HepG2 (cell line): Measurements from ENCODE around the gene SMC1B. TPM values are rescaled to one million over a fixed set of nuclear protein-coding genes. Genes with fewer than 3 reads are reported as not detected.

Experiments
- ATAC-seq: fragments of 200-7000 bp; cut with Tn5 transposase; 3 replicates; pipeline ENCODE4 v1.9.1; 2020; ENCODE audit warnings: mild to moderate bottlenecking, moderate library complexity
- BruUV-seq: library from RNA; stranded (reverse); fragments of 400-500 nt; replicated peaks from 2 replicates; lab custom pipeline; 2021; lab: Mats Ljungman, UMichigan
- CTCF ChIA-PET: fragments of 300-600 bp; formaldehyde crosslinking; extraction: SDS; loops from one replicate; lab custom pipeline; 2021; ENCODE audit warnings: low total read pairs, inconsistent platforms, low intra/inter-chr PET ratio; lab: Yijun Ruan, JAX
- POLR2A ChIA-PET: fragments of 350-600 bp; sonication (Branson Sonifier 250); formaldehyde crosslinking; loops from one replicate; lab custom pipeline; 2020; ENCODE audit warnings: antibody characterized with exemption, inconsistent platforms; lab: Yijun Ruan, JAX
- DNase-seq: peaks from one replicate; pipeline ENCODE4 v3.0.0-alpha.2; 2015; ENCODE audit warnings: low spot score
- FAIRE-seq: peaks from 3 replicates; lab custom pipeline; 2011; peaks lifted over from hg19 to GRCh38; lab: Jason Lieb, UNC
- H2AFZ ChIP-seq: one replicate; pipeline ENCODE4 v1.6.1; 2011; ENCODE audit warnings: low read length, inconsistent platforms
- H3K27ac ChIP-seq: fragments of 300-600 bp; 3 replicates; pipeline ENCODE4 v1.8.0; 2011; ENCODE audit warnings: mixed run types, mild to moderate bottlenecking, mixed read lengths, low read length, inconsistent platforms; ENCODE audit not compliant: insufficient read depth; ENCODE audit errors: extremely low read length
- H3K27me3 ChIP-seq, 2 experiments: fragments of 200-600 bp in 1 of 2; 2 replicates in 1 of 2; 3 replicates in 1 of 2; pipeline versions ENCODE4 v1.6.0 to v1.8.0; 2011; ENCODE audit warnings: low read length in 2 of 2, mild to moderate bottlenecking in 2 of 2, moderate library complexity in 2 of 2, inconsistent platforms in 1 of 2; ENCODE audit not compliant: insufficient read depth in 2 of 2, control insufficient read depth in 1 of 2
- H3K36me3 ChIP-seq, 2 experiments: fragments of 200-600 bp in 1 of 2; replicated peaks in 1 of 2; 2 replicates in 1 of 2; 3 replicates in 1 of 2; pipeline versions ENCODE4 v1.5.1 to v1.8.0; 2011; ENCODE audit warnings: low read length in 2 of 2, inconsistent platforms in 1 of 2; ENCODE audit not compliant: insufficient read depth in 2 of 2, control insufficient read depth in 1 of 2
- H3K4me1 ChIP-seq: 2 replicates; pipeline ENCODE4 v1.5.1; 2012; ENCODE audit warnings: low read length, inconsistent platforms; ENCODE audit not compliant: insufficient read depth
- H3K4me2 ChIP-seq: 2 replicates; pipeline ENCODE4 v1.6.0; 2011; ENCODE audit warnings: low read depth, low read length, inconsistent platforms
- H3K4me3 ChIP-seq, 3 experiments: fragments of 200-600 bp in 1 of 3; sonication (generic), shearing (Covaris generic) in 1 of 3; replicated peaks in 1 of 3; 2 replicates each; pipeline ENCODE4 v1.5.1; 2011 to 2016; ENCODE audit warnings: low read length in 3 of 3, inconsistent platforms in 2 of 3, low read depth in 2 of 3, mild to moderate bottlenecking in 2 of 3, control low read depth in 1 of 3, mixed read lengths in 1 of 3; ENCODE audit not compliant: insufficient read depth in 1 of 3
- H3K79me2 ChIP-seq: one replicate; pipeline ENCODE4 v1.6.1; 2011; ENCODE audit warnings: low read length, inconsistent platforms; ENCODE audit not compliant: insufficient read depth
- H3K9ac ChIP-seq: 2 replicates; pipeline ENCODE4 v1.6.0; 2011; ENCODE audit warnings: mild to moderate bottlenecking, low read depth, low read length, inconsistent platforms; ENCODE audit not compliant: insufficient read depth
- H3K9me3 ChIP-seq: 2 replicates; pipeline ENCODE4 v1.5.1; 2012; ENCODE audit warnings: mild to moderate bottlenecking, low read length
- H4K20me1 ChIP-seq: 2 replicates; pipeline ENCODE4 v1.6.0; 2011; ENCODE audit warnings: inconsistent platforms, mild to moderate bottlenecking, low read length, moderate library complexity; ENCODE audit not compliant: insufficient read depth
- ATM ChIP-seq: fragments of 450-650 bp; IDR thresholded peaks from 2 replicates; pipeline ENCODE4 v1.7.1; 2017; ENCODE audit warnings: mild to moderate bottlenecking, borderline replicate concordance
- JUND ChIP-seq: sonication (generic); formaldehyde crosslinking; IDR thresholded peaks from 2 replicates; pipeline ENCODE4 v1.8.0; 2022; ENCODE audit warnings: mild to moderate bottlenecking, missing genetic modification reagents
- RARA ChIP-seq: IDR thresholded peaks from 2 replicates; pipeline ENCODE4 v1.6.1; 2016; ENCODE audit warnings: missing genetic modification reagents, missing compliant biosample characterization
- ZNF33B ChIP-seq: sonication (generic); formaldehyde crosslinking; IDR thresholded peaks from 2 replicates; pipeline ENCODE4 v1.5.1; 2020; ENCODE audit warnings: mild to moderate bottlenecking, missing genetic modification reagents
- ZNF431 ChIP-seq: sonication (generic); formaldehyde crosslinking; IDR thresholded peaks from 2 replicates; pipeline ENCODE4 v1.9.0; 2022; ENCODE audit warnings: missing genetic modification reagents, low read depth, mild to moderate bottlenecking, borderline replicate concordance
- ZNF724P ChIP-seq: sonication (generic); formaldehyde crosslinking; IDR thresholded peaks from 2 replicates; pipeline ENCODE4 v1.8.0; 2022; ENCODE audit warnings: missing genetic modification reagents, borderline replicate concordance
- WGBS: methylation state at CpG from one replicate; pipeline ENCODE4 v1.1.6; 2017; ENCODE audit warnings: low lambda C conversion rate; 5-methylcytosine and 5-hydroxymethylcytosine counted together
- in situ Hi-C: cut with HindIII; loops from 2 replicates; pipeline ENCODE4 v1.10.0; 2017; ENCODE audit warnings: low pct_unique_long_range_greater_than_20kb; ENCODE audit not compliant: extremely low pct_ligation_motif_present
- intact Hi-C: fragments of 100-400 bp; cut with micrococcal nuclease; formaldehyde crosslinking; loops from one replicate; pipeline ENCODE4 v1.10.0; 2022; ENCODE audit not compliant: unreplicated experiment
- polyA plus RNA-seq, 8 experiments: library from polyadenylated mRNA; depleted of rRNA in 3 of 8; stranded (reverse) in 7 of 8; unstranded in 1 of 8; fragments of >200 nt; fragmentation: Illumina TruSeq in 4 of 8; extraction: Trizol in 4 of 8; gene quantifications; 2 replicates each; pipeline versions ENCODE4 v1.2.1 to v1.2.3, GENCODE V29; 2011 to 2016; ENCODE audit warnings: low read depth in 4 of 8, missing spikeins in 1 of 8, mixed read lengths in 1 of 8; ENCODE audit not compliant: insufficient read depth in 1 of 8
- total RNA-seq, 5 experiments: library from RNA; depleted of rRNA; stranded (reverse); fragments of >200 nt; fragmentation: Illumina TruSeq; extraction: Trizol; gene quantifications; 2 replicates each; pipeline ENCODE4 v1.2.3, GENCODE V29; 2016; ENCODE audit warnings: low read depth in 1 of 5
- TF ChIP-seq, protein P1 (sequence below): sonication (generic); formaldehyde crosslinking; IDR thresholded peaks from 2 replicates; pipeline ENCODE4 v1.4.0; 2020; ENCODE audit warnings: mild to moderate bottlenecking, missing genetic modification reagents
- TF ChIP-seq, protein P2 (sequence below): fragments of 450-650 bp; IDR thresholded peaks from 2 replicates; pipeline ENCODE4 v1.6.1; 2016
- TF ChIP-seq, protein P3 (sequence below): sonication (generic); formaldehyde crosslinking; IDR thresholded peaks from 2 replicates; pipeline ENCODE4 v1.4.0; 2020; ENCODE audit warnings: missing genetic modification reagents

Gene SMC1B
- total and polyA plus RNA-seq, 2 of the 13 experiments (the other 11 are each of a cell fraction or from before 2014, with no cell fraction given), result not detected

DNA sequence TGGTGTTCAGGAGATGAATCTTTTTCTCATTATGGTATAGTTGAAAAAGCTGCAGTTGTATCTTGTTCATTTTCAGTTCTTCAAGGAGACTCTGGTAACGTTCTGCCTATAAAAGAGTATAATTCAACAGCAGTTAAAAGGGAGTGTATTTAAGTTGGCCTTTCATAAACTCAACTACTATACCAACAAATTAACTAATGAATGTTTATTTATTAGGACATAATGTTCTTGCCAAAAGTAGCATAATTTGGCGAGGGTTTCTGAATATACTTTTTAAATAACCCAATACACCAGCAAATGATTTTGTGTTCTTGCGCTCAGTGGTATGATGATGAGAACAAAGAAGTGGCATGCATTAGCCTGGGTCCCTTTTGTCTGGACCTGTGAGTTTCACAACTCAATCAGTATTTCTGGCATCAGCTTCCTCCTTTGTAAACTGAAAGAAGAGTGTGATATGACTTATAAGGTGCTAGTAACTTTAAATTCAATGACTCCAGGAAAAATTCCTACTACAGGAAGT is 10.9 kb downstream of the SMC1B start:
- in situ Hi-C loops, result no loop called here
- no peak for ATAC-seq
- H3K4me2 ChIP-seq, result no peak overlapping the region

DNA sequence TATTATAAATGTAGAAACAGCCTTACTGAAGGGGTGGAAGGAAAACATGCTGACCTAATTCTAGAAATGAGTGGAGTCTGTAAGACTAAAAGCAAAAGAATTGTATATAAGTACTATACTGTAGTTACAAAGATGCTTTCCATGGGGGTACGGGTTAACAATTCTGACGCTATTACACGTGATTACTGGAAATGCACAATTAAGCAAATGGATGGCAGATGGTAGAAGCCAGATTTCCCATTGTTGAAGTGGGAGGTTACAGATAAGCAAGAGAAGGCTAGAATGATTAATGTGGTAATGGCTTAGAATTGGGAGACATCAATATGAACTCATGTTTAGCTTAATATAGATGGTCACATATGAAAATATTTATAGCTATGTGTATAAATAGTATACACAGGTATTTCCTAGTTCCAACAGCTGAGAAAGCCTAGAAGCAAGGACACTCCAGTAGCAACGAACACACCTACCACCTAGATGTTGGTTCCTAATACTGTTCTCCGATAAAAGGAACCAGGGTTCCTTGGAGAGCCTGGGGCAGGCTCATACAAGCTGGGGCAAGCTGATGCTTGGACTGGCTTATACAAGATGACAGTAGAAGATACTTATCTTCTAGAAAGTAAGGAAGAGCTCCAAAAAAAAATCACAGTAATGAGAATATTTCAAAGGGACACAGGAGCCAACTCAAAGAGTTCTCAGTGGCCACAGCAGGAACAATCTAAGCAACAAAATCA is 13.5 kb downstream of the SMC1B start:
- Histone ChIP-seq H4K20me1 (no peaks in the 10 kb centered on the region), H3K4me3 (no peak overlapping the region), H3K4me2 (no peak overlapping the region), H2AFZ (no peak overlapping the region), H3K27ac (no peak overlapping the region), H3K4me1 (peaks cover 6% of the 10 kb centered on the region; the same call in 1 of the 2 replicates)
- BruUV-seq, result no TSS peak
- TF ChIP-seq ZNF33B (CRISPR knock-in tag), result no peak
- TF ChIP-seq, protein P1, sequence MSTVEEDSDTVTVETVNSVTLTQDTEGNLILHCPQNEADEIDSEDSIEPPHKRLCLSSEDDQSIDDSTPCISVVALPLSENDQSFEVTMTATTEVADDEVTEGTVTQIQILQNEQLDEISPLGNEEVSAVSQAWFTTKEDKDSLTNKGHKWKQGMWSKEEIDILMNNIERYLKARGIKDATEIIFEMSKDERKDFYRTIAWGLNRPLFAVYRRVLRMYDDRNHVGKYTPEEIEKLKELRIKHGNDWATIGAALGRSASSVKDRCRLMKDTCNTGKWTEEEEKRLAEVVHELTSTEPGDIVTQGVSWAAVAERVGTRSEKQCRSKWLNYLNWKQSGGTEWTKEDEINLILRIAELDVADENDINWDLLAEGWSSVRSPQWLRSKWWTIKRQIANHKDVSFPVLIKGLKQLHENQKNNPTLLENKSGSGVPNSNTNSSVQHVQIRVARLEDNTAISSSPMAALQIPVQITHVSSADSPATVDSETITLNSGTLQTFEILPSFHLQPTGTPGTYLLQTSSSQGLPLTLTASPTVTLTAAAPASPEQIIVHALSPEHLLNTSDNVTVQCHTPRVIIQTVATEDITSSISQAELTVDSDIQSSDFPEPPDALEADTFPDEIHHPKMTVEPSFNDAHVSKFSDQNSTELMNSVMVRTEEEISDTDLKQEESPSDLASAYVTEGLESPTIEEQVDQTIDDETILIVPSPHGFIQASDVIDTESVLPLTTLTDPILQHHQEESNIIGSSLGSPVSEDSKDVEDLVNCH (CRISPR knock-in tag), result no peak
- TF ChIP-seq, protein P2, sequence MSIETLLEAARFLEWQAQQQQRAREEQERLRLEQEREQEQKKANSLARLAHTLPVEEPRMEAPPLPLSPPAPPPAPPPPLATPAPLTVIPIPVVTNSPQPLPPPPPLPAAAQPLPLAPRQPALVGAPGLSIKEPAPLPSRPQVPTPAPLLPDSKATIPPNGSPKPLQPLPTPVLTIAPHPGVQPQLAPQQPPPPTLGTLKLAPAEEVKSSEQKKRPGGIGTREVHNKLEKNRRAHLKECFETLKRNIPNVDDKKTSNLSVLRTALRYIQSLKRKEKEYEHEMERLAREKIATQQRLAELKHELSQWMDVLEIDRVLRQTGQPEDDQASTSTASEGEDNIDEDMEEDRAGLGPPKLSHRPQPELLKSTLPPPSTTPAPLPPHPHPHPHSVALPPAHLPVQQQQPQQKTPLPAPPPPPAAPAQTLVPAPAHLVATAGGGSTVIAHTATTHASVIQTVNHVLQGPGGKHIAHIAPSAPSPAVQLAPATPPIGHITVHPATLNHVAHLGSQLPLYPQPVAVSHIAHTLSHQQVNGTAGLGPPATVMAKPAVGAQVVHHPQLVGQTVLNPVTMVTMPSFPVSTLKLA, result no peak
- TF ChIP-seq ZNF431 (CRISPR knock-in tag), result no peak
- no peak for TF ChIP-seq ATM
- TF ChIP-seq, protein P3, sequence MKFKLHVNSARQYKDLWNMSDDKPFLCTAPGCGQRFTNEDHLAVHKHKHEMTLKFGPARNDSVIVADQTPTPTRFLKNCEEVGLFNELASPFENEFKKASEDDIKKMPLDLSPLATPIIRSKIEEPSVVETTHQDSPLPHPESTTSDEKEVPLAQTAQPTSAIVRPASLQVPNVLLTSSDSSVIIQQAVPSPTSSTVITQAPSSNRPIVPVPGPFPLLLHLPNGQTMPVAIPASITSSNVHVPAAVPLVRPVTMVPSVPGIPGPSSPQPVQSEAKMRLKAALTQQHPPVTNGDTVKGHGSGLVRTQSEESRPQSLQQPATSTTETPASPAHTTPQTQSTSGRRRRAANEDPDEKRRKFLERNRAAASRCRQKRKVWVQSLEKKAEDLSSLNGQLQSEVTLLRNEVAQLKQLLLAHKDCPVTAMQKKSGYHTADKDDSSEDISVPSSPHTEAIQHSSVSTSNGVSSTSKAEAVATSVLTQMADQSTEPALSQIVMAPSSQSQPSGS (CRISPR knock-in tag), result no peak
- TF ChIP-seq, all 625 proteins: peak for 0
- WGBS, result 56% methylated on average over 5 of the region's 5 CpGs
- Histone ChIP-seq H3K27me3 (no peaks in the 10 kb centered on the region), H3K79me2 (no peaks in the 10 kb centered on the region), H3K9ac (no peak overlapping the region), H3K9me3 (no peaks in the 10 kb centered on the region), H3K36me3 (no peaks in the 10 kb centered on the region)
- in situ Hi-C loops (no loop called here), intact Hi-C loops (loop anchor here (5.0 kb wide), 1 partner anchor 133 kb away; no protein-coding TSS in a partner anchor)
- ATAC-seq (no peak), FAIRE-seq (no peak), DNase-seq (no peak)
- POLR2A ChIA-PET, result no interaction called here
- CTCF ChIA-PET, result no interaction called here

More for the DNA sequence above, 10.9 kb downstream of the SMC1B start:
- Histone ChIP-seq H3K27me3 (no peaks in the 10 kb centered on the region; a peak in 1 of 5 replicates), H3K4me3 (no peak overlapping the region), H3K4me1 (peaks cover 8% of the 10 kb centered on the region; the same call in 1 of the 2 replicates), H3K36me3 (no peaks in the 10 kb centered on the region), H4K20me1 (no peaks in the 10 kb centered on the region), H3K27ac (no peak overlapping the region), H3K79me2 (no peaks in the 10 kb centered on the region), H3K9ac (no peak overlapping the region), H2AFZ (no peak overlapping the region), H3K9me3 (no peaks in the 10 kb centered on the region)
- 33% methylated on average over 3 of the region's 3 CpGs for WGBS
- TF ChIP-seq ZNF724P (CRISPR knock-in tag), result no peak
- no peak for TF ChIP-seq RARA (CRISPR knock-in tag)
- no peak for TF ChIP-seq JUND (CRISPR knock-in tag)
- intact Hi-C loops, result no loop called here
- BruUV-seq, result no TSS peak
- POLR2A ChIA-PET, result no interaction called here
- no peak for FAIRE-seq
- DNase-seq, result no peak
- CTCF ChIA-PET, result no interaction called here
